Caco-2 (cell line): ENCODE results near the gene AFF1. TPM values are rescaled to one million over a fixed set of nuclear protein-coding genes. Genes with fewer than 3 reads are reported as not detected.

Experiments
- BruUV-seq: library from RNA; stranded (reverse); fragments of 400-500 nt; replicated peaks from 2 replicates; lab custom pipeline; 2021; lab: Mats Ljungman, UMichigan
- CTCF ChIA-PET: fragments of 300-600 bp; sonication (Branson Sonifier 250); formaldehyde crosslinking; loops from one replicate; lab custom pipeline; 2022; ENCODE audit warnings: antibody characterized with exemption; lab: Charles Lee
- POLR2A ChIA-PET: fragments of 300-600 bp; sonication (Branson Sonifier 250); formaldehyde crosslinking; loops from one replicate; lab custom pipeline; 2022; ENCODE audit warnings: antibody characterized with exemption; lab: Charles Lee
- DNase-seq, 2 experiments: peaks; one replicate each; pipeline versions ENCODE4 v3.0.0 to v3.0.0-alpha.2; 2020 to 2022
- H3K27me3 ChIP-seq: replicated peaks from 2 replicates; pipeline ENCODE4 v1.6.0; 2011; ENCODE audit warnings: low read length; ENCODE audit not compliant: control insufficient read depth, insufficient read depth
- H3K36me3 ChIP-seq: 2 replicates; pipeline ENCODE4 v1.5.1; 2011; ENCODE audit warnings: low read length; ENCODE audit not compliant: control insufficient read depth, insufficient read depth
- H3K4me1 ChIP-seq: fragments of 250-450 bp; sonication (Bioruptor Pico); 2 replicates; pipeline ENCODE4 v1.5.1; 2020; ENCODE audit warnings: mild to moderate bottlenecking
- H3K4me3 ChIP-seq: 2 replicates; pipeline ENCODE4 v1.5.1; 2011; ENCODE audit warnings: low read depth, mild to moderate bottlenecking, control low read depth, low read length
- H3K9me3 ChIP-seq: fragments of 250-450 bp; sonication (Bioruptor Pico); 2 replicates; pipeline ENCODE4 v1.5.1; 2020; ENCODE audit warnings: mild to moderate bottlenecking, moderate library complexity
- H3K27ac Mint-ChIP-seq: one replicate; pipeline ENCODE4 v1.8.0; 2022; ENCODE audit warnings: mixed read lengths; ENCODE audit not compliant: unreplicated experiment
- H3K27me3 Mint-ChIP-seq: one replicate; pipeline ENCODE4 v1.8.0; 2022; ENCODE audit warnings: mixed read lengths; ENCODE audit not compliant: insufficient read depth, unreplicated experiment
- H3K36me3 Mint-ChIP-seq: one replicate; pipeline ENCODE4 v1.8.0; 2022; ENCODE audit warnings: mild to moderate bottlenecking, mixed read lengths; ENCODE audit not compliant: insufficient read depth, unreplicated experiment
- H3K4me1 Mint-ChIP-seq: one replicate; pipeline ENCODE4 v1.8.0; 2022; ENCODE audit warnings: low read depth, mixed read lengths; ENCODE audit not compliant: unreplicated experiment
- H3K4me3 Mint-ChIP-seq: one replicate; pipeline ENCODE4 v1.8.0; 2022; ENCODE audit warnings: mild to moderate bottlenecking, moderate library complexity, mixed read lengths; ENCODE audit not compliant: unreplicated experiment
- H3K9me3 Mint-ChIP-seq: one replicate; pipeline ENCODE4 v1.8.0; 2022; ENCODE audit warnings: mixed read lengths; ENCODE audit not compliant: unreplicated experiment
- intact Hi-C: fragments of 100-400 bp; cut with micrococcal nuclease; formaldehyde crosslinking; loops from one replicate; pipeline ENCODE4 v1.10.0; 2022; ENCODE audit not compliant: unreplicated experiment
- total RNA-seq: library from RNA; stranded (reverse); gene quantifications from 2 replicates; pipeline ENCODE4 v1.2.3, GENCODE V29; 2022
- TF ChIP-seq, protein P1 (sequence below), 2 experiments: fragments of 200-600 bp in 1 of 2; IDR thresholded peaks; 1 replicate in 1 of 2; 2 replicates in 1 of 2; pipeline versions ENCODE4 v1.5.1 to v1.8.0; 2011 to 2022; ENCODE audit warnings: antibody characterized with exemption in 1 of 2, control low read depth in 1 of 2, inconsistent platforms in 1 of 2, low read depth in 1 of 2, low read length in 1 of 2, mild to moderate bottlenecking in 1 of 2, moderate library complexity in 1 of 2; ENCODE audit not compliant: insufficient read depth in 1 of 2, severe bottlenecking in 1 of 2, unreplicated experiment in 1 of 2

The AFF1 gene
- total RNA-seq, 1 experiment from 2014 or later, result 48.3 TPM

DNA sequence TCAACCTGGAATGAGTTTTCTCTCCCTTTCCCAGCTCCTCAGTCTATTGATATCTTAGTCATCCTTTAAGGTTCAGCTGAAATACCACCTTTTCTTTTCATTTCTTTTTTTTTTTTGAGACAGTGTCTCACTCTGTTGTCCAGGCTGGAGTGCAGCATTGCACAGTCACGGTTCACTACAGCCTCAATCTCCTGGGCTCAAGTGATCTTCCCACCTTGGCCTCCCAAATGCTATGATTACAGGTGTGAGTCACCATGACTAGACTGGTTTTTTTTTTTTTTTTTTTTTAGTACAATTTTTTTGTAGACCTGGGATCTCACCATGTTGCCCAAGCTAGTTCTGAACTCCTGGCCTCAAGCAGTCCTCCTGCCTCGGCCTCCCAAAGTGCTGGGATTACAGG is 28.9 kb downstream of the AFF1 start:
- no peaks in the 10 kb centered on the region for H3K9me3 Mint-ChIP-seq
- peaks cover 14% of the 10 kb centered on the region for H3K4me1 Mint-ChIP-seq
- no peak overlapping the region for H3K27ac Mint-ChIP-seq
- Histone ChIP-seq H3K4me3 (no peak overlapping the region), H3K4me1 (peaks cover 27% of the 10 kb centered on the region), H3K36me3 (no peaks in the 10 kb centered on the region; the same call in 1 of the 2 replicates), H3K27me3 (no peaks in the 10 kb centered on the region), H3K9me3 (no peaks in the 10 kb centered on the region)
- ChIA-PET CTCF (no interaction called here), POLR2A (no interaction called here)
- H3K4me3 Mint-ChIP-seq, result no peak overlapping the region
- DNase-seq, result no peak
- intact Hi-C loops, result no loop called here
- TF ChIP-seq, protein P1, sequence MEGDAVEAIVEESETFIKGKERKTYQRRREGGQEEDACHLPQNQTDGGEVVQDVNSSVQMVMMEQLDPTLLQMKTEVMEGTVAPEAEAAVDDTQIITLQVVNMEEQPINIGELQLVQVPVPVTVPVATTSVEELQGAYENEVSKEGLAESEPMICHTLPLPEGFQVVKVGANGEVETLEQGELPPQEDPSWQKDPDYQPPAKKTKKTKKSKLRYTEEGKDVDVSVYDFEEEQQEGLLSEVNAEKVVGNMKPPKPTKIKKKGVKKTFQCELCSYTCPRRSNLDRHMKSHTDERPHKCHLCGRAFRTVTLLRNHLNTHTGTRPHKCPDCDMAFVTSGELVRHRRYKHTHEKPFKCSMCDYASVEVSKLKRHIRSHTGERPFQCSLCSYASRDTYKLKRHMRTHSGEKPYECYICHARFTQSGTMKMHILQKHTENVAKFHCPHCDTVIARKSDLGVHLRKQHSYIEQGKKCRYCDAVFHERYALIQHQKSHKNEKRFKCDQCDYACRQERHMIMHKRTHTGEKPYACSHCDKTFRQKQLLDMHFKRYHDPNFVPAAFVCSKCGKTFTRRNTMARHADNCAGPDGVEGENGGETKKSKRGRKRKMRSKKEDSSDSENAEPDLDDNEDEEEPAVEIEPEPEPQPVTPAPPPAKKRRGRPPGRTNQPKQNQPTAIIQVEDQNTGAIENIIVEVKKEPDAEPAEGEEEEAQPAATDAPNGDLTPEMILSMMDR (IDR thresholded peaks at IDR 0.05; ENCODE audit: insufficient read depth in 1 of 2, low read depth in 1 of 2, low read length in 1 of 2, severe bottlenecking in 1 of 2, unreplicated experiment in 1 of 2), result no peak
- no TSS peak for BruUV-seq
- H3K36me3 Mint-ChIP-seq, result no peaks in the 10 kb centered on the region
- no peaks in the 10 kb centered on the region for H3K27me3 Mint-ChIP-seq

- Histone ChIP-seq H3K36me3 (no peaks in the 10 kb centered on the region; the same call in 1 of the 2 replicates), H3K9me3 (no peaks in the 10 kb centered on the region), H3K27me3 (no peaks in the 10 kb centered on the region), H3K4me1 (peaks cover 13% of the 10 kb centered on the region), H3K4me3 (no peak overlapping the region)
- ChIA-PET CTCF (no interaction called here), POLR2A (no interaction called here)
- no TSS peak for BruUV-seq
- Mint-ChIP-seq H3K4me1 (peaks cover 8% of the 10 kb centered on the region), H3K27ac (no peak overlapping the region), H3K4me3 (no peak overlapping the region), H3K9me3 (no peaks in the 10 kb centered on the region), H3K36me3 (no peaks in the 10 kb centered on the region), H3K27me3 (no peaks in the 10 kb centered on the region)
- DNase-seq, result no peak
- intact Hi-C loops, result no loop called here
- TF ChIP-seq, protein P1 (IDR thresholded peaks at IDR 0.05; ENCODE audit: insufficient read depth in 1 of 2, low read depth in 1 of 2, low read length in 1 of 2, severe bottlenecking in 1 of 2, unreplicated experiment in 1 of 2), result no peak
Observed at GRCh38 chr4:86965019-86965976, 30.5 kb downstream of the AFF1 start.

DNA sequence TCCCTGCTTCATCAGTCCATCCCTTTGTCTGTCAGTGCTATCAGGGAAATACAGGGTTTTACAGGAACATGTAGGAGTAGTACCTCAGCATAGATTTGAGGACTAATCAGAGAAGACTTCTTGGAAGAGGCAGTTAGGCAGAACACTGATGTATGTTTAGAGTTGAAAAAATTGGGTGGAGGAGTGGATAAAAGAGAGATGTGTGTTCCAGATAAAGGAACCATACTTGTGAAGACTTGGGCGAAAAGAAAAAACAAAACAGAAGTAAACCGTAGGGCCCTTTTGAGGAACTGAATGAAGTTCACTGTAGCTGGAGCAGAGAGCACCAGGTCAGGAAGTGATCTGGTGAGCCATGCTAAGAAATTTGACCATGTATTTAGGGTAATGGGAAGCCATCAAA is 32.3 kb downstream of the AFF1 start:
- Histone ChIP-seq H3K4me3 (no peak overlapping the region), H3K4me1 (peaks cover 18% of the 10 kb centered on the region), H3K9me3 (no peaks in the 10 kb centered on the region), H3K27me3 (no peaks in the 10 kb centered on the region), H3K36me3 (no peaks in the 10 kb centered on the region; the same call in 1 of the 2 replicates)
- H3K4me1 Mint-ChIP-seq, result peaks cover 15% of the 10 kb centered on the region
- DNase-seq, result no peak
- no peaks in the 10 kb centered on the region for H3K9me3 Mint-ChIP-seq
- H3K36me3 Mint-ChIP-seq, result no peaks in the 10 kb centered on the region
- no peak overlapping the region for H3K27ac Mint-ChIP-seq
- POLR2A ChIA-PET, result no interaction called here
- BruUV-seq, result no TSS peak
- no peaks in the 10 kb centered on the region for H3K27me3 Mint-ChIP-seq
- H3K4me3 Mint-ChIP-seq, result no peak overlapping the region
- intact Hi-C loops, result no loop called here
- CTCF ChIA-PET, result no interaction called here
- TF ChIP-seq, protein P1 (IDR thresholded peaks at IDR 0.05; ENCODE audit: insufficient read depth in 1 of 2, low read depth in 1 of 2, low read length in 1 of 2, severe bottlenecking in 1 of 2, unreplicated experiment in 1 of 2), result no peak
